HG03432 (cell line): ENCODE results near the gene LGALS8.
"Not testable (repeated sequence)": the region's sequence is repeated elsewhere in the genome, so short reads cannot be mapped to it uniquely, and the experiment has no call there.

ENCODE experiments used
- ATAC-seq: cut with Tn5 transposase; IDR thresholded peaks from one replicate; pipeline ENCODE4 v1.9.1; 2021; ENCODE audit warnings: mild to moderate bottlenecking, moderate library complexity; ENCODE audit not compliant: unreplicated experiment

Gene LGALS8

GRCh38 chr1:236536540-236536939 is 12.8 kb downstream of the LGALS8 start:
- no peak for ATAC-seq

- no peak for ATAC-seq
Measured at GRCh38 chr1:236540813-236541465, 17.2 kb downstream of the LGALS8 start.

- ATAC-seq, result no peak
Measured at GRCh38 chr1:236541710-236542109, 17.9 kb downstream of the LGALS8 start.

GRCh38 chr1:236543065-236543669 is 19.4 kb downstream of the LGALS8 start:
- ATAC-seq, result no peak

GRCh38 chr1:236545621-236546169 is 21.9 kb downstream of the LGALS8 start:
- no peak for ATAC-seq

GRCh38 chr1:236548452-236548851 is 24.7 kb downstream of the LGALS8 start:
- no peak for ATAC-seq

- ATAC-seq, result no peak
Measured at GRCh38 chr1:236550961-236551851, 27.4 kb downstream of the LGALS8 start.

GRCh38 chr1:236552096-236552495 is 28.3 kb downstream of the LGALS8 start:
- no peak for ATAC-seq

GRCh38 chr1:236552901-236553300 is 29.1 kb downstream of the LGALS8 start:
- no peak for ATAC-seq

- ATAC-seq, result no peak
Measured at GRCh38 chr1:236553370-236553769, 29.6 kb downstream of the LGALS8 start.

- ATAC-seq, result no peak
Measured at GRCh38 chr1:236556606-236557005, 32.8 kb downstream of the LGALS8 start.

GRCh38 chr1:236558081-236558480 is 34.3 kb downstream of the LGALS8 start:
- no peak for ATAC-seq

GRCh38 chr1:236558846-236559245 is 35.1 kb downstream of the LGALS8 start:
- ATAC-seq, result no peak

- ATAC-seq, result no peak
Measured at GRCh38 chr1:236560213-236560771, 36.5 kb downstream of the LGALS8 start.

GRCh38 chr1:236561976-236562375 is 38.2 kb downstream of the LGALS8 start:
- ATAC-seq, result no peak

GRCh38 chr1:236565530-236565929 is 41.7 kb downstream of the LGALS8 start:
- no peak for ATAC-seq

GRCh38 chr1:236568285-236568894 is 44.6 kb downstream of the LGALS8 start:
- ATAC-seq, result no peak

- ATAC-seq, result no peak
Measured at GRCh38 chr1:236575523-236575922, 51.7 kb downstream of the LGALS8 start.

- ATAC-seq, result no peak
Measured at GRCh38 chr1:236576004-236576403, 52.2 kb downstream of the LGALS8 start.

- ATAC-seq, result not testable (repeated sequence)
Measured at GRCh38 chr1:236577041-236577440, 53.3 kb downstream of the LGALS8 start.

GRCh38 chr1:236578661-236579060 is 54.9 kb downstream of the LGALS8 start:
- no peak for ATAC-seq
